Activated naive CD4-positive, alpha-beta T cell (primary cell): ENCODE results near the gene VPS16.

ENCODE experiments used
- DNase-seq, 4 experiments: peaks; one replicate each; lab custom pipeline; 2025; lab: John Stamatoyannopoulos, UW

VPS16 gene

GRCh38 chr20:2835331-2835796 lies 5.2 kb upstream of the VPS16 start:
- DNase-seq: no peak

GRCh38 chr20:2836035-2836434 lies 4.5 kb upstream of the VPS16 start:
- DNase-seq: no peak

- DNase-seq: no peak
Measured at GRCh38 chr20:2837221-2837960, 3.2 kb upstream of the VPS16 start.

- no peak for DNase-seq
Measured at GRCh38 chr20:2838170-2838797, 2.3 kb upstream of the VPS16 start.

GRCh38 chr20:2838847-2839671 lies 1.5 kb upstream of the VPS16 start:
- no peak for DNase-seq

- DNase-seq: no peak
Measured at GRCh38 chr20:2839732-2840137, 810 bp upstream of the VPS16 start.

GRCh38 chr20:2840967-2841531 lies 504 bp downstream of the VPS16 start:
- peak in 2 of 4 experiments; percentile 25 to 37 for DNase-seq

- no peak for DNase-seq
Measured at GRCh38 chr20:2845607-2846006, 5.1 kb downstream of the VPS16 start.

GRCh38 chr20:2846698-2847097 lies 6.2 kb downstream of the VPS16 start:
- no peak for DNase-seq

- DNase-seq: no peak
Measured at GRCh38 chr20:2847802-2848201, 7.3 kb downstream of the VPS16 start.

GRCh38 chr20:2849529-2849928 lies 9.0 kb downstream of the VPS16 start:
- DNase-seq: no peak

GRCh38 chr20:2851086-2851485 lies 10.5 kb downstream of the VPS16 start:
- no peak for DNase-seq

GRCh38 chr20:2858591-2858990 lies 18.0 kb downstream of the VPS16 start:
- no peak for DNase-seq

GRCh38 chr20:2859330-2860121 lies 19.0 kb downstream of the VPS16 start:
- no peak for DNase-seq

GRCh38 chr20:2864626-2865025 lies 24.1 kb downstream of the VPS16 start:
- DNase-seq: no peak

- DNase-seq: no peak
Measured at GRCh38 chr20:2865101-2865500, 24.6 kb downstream of the VPS16 start.

GRCh38 chr20:2865630-2866029 lies 25.1 kb downstream of the VPS16 start:
- DNase-seq: no peak

GRCh38 chr20:2866236-2866635 lies 25.7 kb downstream of the VPS16 start:
- DNase-seq: no peak

- no peak for DNase-seq
Measured at GRCh38 chr20:2867081-2867864, 26.7 kb downstream of the VPS16 start.

GRCh38 chr20:2869381-2869780 lies 28.8 kb downstream of the VPS16 start:
- DNase-seq: no peak

GRCh38 chr20:2871111-2871465 lies 30.5 kb downstream of the VPS16 start:
- DNase-seq: no peak
